Mesothelial cell of epicardium (in vitro differentiated cells): ENCODE data around the gene AEBP2. TPM values are rescaled to one million over a fixed set of nuclear protein-coding genes. Genes with fewer than 3 reads are reported as not detected.

Source experiments
- DNase-seq, 2 experiments: peaks; one replicate each; pipeline ENCODE4 v3.0.0; 2021; ENCODE audit warnings: low spot score in 2 of 2; ENCODE audit not compliant: unreplicated experiment in 2 of 2
- H3K27ac Mint-ChIP-seq: 2 replicates; pipeline ENCODE4 v1.8.0; 2021; ENCODE audit warnings: mixed read lengths
- H3K27me3 Mint-ChIP-seq: 2 replicates; pipeline ENCODE4 v1.8.0; 2021; ENCODE audit warnings: low read depth, mixed read lengths
- H3K36me3 Mint-ChIP-seq: 2 replicates; pipeline ENCODE4 v1.8.0; 2021; ENCODE audit warnings: mixed read lengths
- H3K4me1 Mint-ChIP-seq: 2 replicates; pipeline ENCODE4 v1.8.0; 2021; ENCODE audit warnings: mixed read lengths
- H3K4me3 Mint-ChIP-seq: 2 replicates; pipeline ENCODE4 v1.8.0; 2021; ENCODE audit warnings: mild to moderate bottlenecking, moderate library complexity, mixed read lengths
- H3K9me3 Mint-ChIP-seq: 2 replicates; pipeline ENCODE4 v1.8.0; 2021; ENCODE audit warnings: mixed read lengths
- total RNA-seq: library from RNA; stranded (reverse); gene quantifications from 3 replicates; pipeline ENCODE4 v1.2.1, GENCODE V29; 2021
- TF ChIP-seq, protein P1 (sequence below): fragments of 200-600 bp; sonication (generic); IDR thresholded peaks from one replicate; pipeline ENCODE4 v1.5.0; 2021; ENCODE audit warnings: antibody characterized with exemption; ENCODE audit not compliant: unreplicated experiment

AEBP2 gene
- total RNA-seq, 1 donor from 2014 or later, result 59.7 TPM

DNA sequence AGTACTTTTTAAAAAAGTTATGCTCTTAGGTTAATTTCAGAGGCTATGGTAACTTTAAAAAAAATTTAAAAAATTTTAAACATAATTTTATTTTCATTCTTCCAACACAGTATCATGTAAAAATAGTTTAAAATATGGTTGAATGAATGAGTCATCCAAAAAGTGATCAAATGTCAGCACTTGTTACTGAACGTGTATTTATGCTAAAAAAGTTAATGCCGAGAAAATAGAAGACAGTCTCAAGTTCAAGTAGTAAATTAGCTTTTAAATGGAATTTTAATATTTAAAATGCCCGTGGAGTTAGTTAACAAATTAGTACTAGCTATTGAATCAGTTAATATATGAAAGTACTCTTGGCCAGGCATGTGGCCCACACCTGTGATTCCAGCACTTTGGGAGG, 4.8 kb downstream of the AEBP2 start:
- peaks cover 14% of the 10 kb centered on the region for H3K36me3 Mint-ChIP-seq
- peaks cover 29% of the 10 kb centered on the region for H3K4me1 Mint-ChIP-seq
- DNase-seq, result no peak
- peak overlapping the region; percentile 11 for H3K27ac Mint-ChIP-seq
- H3K27me3 Mint-ChIP-seq, result no peaks in the 10 kb centered on the region
- no peak overlapping the region for H3K4me3 Mint-ChIP-seq
- no peaks in the 10 kb centered on the region for H3K9me3 Mint-ChIP-seq
- TF ChIP-seq, protein P1, sequence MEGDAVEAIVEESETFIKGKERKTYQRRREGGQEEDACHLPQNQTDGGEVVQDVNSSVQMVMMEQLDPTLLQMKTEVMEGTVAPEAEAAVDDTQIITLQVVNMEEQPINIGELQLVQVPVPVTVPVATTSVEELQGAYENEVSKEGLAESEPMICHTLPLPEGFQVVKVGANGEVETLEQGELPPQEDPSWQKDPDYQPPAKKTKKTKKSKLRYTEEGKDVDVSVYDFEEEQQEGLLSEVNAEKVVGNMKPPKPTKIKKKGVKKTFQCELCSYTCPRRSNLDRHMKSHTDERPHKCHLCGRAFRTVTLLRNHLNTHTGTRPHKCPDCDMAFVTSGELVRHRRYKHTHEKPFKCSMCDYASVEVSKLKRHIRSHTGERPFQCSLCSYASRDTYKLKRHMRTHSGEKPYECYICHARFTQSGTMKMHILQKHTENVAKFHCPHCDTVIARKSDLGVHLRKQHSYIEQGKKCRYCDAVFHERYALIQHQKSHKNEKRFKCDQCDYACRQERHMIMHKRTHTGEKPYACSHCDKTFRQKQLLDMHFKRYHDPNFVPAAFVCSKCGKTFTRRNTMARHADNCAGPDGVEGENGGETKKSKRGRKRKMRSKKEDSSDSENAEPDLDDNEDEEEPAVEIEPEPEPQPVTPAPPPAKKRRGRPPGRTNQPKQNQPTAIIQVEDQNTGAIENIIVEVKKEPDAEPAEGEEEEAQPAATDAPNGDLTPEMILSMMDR, result no peak

DNA sequence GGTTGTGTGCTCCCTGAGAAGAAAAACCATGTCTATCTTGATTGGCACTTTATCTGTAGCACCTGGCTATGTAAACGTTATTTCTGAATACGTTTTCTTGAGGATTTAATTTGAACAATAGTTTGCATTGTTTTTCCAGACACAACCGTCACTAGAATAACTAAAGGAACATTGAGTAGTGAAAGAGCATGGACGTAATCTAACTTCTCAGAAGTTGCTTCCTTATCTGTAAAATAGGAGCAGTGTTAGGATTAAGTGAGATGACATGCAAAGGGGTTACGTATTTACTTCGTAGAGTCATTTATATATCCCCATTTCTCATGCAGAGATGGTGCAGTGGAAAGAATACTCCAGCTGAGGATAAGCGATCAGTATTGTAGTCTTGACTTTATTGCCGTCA, 8.1 kb downstream of the AEBP2 start:
- Mint-ChIP-seq H3K4me3 (no peak overlapping the region), H3K9me3 (no peaks in the 10 kb centered on the region), H3K36me3 (peaks cover 15% of the 10 kb centered on the region), H3K27me3 (no peaks in the 10 kb centered on the region), H3K27ac (no peak overlapping the region), H3K4me1 (peaks cover 30% of the 10 kb centered on the region)
- TF ChIP-seq, protein P1, result no peak
- no peak for DNase-seq

DNA sequence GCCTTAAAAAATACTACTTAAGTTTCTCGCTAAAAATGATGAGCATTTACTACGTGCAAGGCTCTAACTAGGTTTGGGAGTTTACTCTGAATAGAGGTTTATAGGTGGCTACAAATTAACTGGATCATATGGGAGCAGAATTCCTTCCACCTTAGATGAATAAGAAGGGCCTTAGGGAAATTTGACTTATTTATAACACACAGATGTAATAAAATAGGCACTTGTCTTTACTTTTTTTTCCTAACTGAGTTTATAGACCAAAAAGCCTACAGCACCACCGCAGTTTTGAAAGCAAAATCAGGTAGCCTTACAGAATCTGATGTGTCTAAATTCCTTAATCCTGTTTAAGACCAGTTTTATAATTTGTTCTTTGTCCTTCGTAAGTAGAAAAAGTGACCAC, 10.5 kb downstream of the AEBP2 start:
- Mint-ChIP-seq H3K27me3 (no peaks in the 10 kb centered on the region), H3K9me3 (no peaks in the 10 kb centered on the region), H3K27ac (no peak overlapping the region), H3K4me3 (no peak overlapping the region), H3K4me1 (peaks cover 25% of the 10 kb centered on the region), H3K36me3 (peaks cover 15% of the 10 kb centered on the region)
- TF ChIP-seq, protein P1, result no peak
- no peak for DNase-seq

DNA sequence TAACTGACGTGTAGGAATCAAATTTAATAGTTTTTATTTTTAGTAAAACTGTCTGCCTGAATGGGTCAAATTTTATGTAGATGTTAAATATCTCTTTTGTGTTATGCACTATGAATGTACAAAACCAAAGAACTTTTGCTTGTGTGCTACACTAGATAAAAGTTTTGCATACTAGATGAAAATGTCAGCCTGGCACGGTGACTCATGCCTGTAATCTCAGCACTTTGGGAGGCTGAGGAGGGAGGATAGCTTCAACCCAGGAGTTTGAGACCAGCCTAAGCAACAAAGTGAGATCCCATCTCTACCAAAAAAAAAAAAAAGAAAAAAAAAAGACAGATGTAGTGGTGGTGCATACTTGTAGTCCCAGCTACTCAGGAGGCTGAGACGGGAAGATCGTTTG, 11.1 kb downstream of the AEBP2 start:
- H3K9me3 Mint-ChIP-seq, result no peaks in the 10 kb centered on the region
- H3K27me3 Mint-ChIP-seq, result no peaks in the 10 kb centered on the region
- TF ChIP-seq, protein P1, result no peak
- peaks cover 23% of the 10 kb centered on the region for H3K4me1 Mint-ChIP-seq
- peaks cover 13% of the 10 kb centered on the region for H3K36me3 Mint-ChIP-seq
- no peak overlapping the region for H3K4me3 Mint-ChIP-seq
- no peak overlapping the region for H3K27ac Mint-ChIP-seq
- no peak for DNase-seq

DNA sequence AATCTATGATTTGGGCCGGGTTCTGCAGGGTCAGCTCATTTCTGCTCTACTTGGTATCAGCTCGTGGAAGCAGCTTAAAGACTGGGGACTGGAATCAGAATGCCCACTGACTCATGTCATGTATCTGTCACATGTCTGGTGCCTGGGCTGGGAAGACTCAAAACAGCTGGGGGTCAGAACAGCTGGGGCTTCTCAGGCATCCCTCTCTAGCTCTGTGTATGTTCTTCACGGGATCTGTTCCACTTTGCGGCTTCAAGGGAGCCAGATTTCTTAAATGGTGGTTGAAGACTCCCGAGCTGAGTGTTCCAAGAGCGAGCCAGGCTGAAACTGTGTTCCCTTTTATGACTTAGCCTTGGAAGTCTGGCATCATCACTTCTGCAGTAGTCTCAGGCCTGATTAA, 11.9 kb downstream of the AEBP2 start:
- Mint-ChIP-seq H3K4me3 (no peak overlapping the region), H3K9me3 (no peaks in the 10 kb centered on the region), H3K4me1 (peaks cover 20% of the 10 kb centered on the region), H3K27ac (peak overlapping the region; percentile 56), H3K27me3 (no peaks in the 10 kb centered on the region), H3K36me3 (peaks cover 13% of the 10 kb centered on the region)
- TF ChIP-seq, protein P1, result no peak
- no peak for DNase-seq

DNA sequence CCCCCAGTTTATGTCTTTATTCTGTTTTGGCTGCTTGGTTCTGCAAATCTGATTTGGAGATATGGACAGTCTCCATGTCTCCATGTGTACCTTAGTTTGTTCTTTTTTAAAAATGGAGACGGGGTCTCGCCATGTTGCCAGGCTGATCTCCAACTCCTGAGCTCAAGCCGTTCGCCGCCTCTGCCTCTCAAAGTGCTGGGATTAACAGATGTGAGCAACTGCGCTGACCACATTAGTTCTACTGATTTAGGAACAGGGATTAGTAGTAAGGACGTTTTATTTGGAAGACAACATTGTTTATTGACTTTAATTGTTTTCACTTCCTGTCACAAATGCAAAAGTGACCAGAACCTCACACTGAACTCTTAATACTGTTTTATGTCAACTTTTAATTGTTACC, 14.7 kb downstream of the AEBP2 start:
- no peak overlapping the region for H3K4me3 Mint-ChIP-seq
- H3K36me3 Mint-ChIP-seq, result peaks cover 18% of the 10 kb centered on the region
- DNase-seq, result no peak
- no peaks in the 10 kb centered on the region for H3K9me3 Mint-ChIP-seq
- H3K27ac Mint-ChIP-seq, result no peak overlapping the region
- TF ChIP-seq, protein P1, result no peak
- H3K4me1 Mint-ChIP-seq, result peaks cover 19% of the 10 kb centered on the region
- H3K27me3 Mint-ChIP-seq, result no peaks in the 10 kb centered on the region
